Measurements from ENCODE around the gene POLE.

- TF ChIP-seq POLR2A (IDR thresholded peaks at IDR 0.05): no peak
- TF ChIP-seq, protein P1, sequence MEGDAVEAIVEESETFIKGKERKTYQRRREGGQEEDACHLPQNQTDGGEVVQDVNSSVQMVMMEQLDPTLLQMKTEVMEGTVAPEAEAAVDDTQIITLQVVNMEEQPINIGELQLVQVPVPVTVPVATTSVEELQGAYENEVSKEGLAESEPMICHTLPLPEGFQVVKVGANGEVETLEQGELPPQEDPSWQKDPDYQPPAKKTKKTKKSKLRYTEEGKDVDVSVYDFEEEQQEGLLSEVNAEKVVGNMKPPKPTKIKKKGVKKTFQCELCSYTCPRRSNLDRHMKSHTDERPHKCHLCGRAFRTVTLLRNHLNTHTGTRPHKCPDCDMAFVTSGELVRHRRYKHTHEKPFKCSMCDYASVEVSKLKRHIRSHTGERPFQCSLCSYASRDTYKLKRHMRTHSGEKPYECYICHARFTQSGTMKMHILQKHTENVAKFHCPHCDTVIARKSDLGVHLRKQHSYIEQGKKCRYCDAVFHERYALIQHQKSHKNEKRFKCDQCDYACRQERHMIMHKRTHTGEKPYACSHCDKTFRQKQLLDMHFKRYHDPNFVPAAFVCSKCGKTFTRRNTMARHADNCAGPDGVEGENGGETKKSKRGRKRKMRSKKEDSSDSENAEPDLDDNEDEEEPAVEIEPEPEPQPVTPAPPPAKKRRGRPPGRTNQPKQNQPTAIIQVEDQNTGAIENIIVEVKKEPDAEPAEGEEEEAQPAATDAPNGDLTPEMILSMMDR (IDR thresholded peaks at IDR 0.05): no peak
Measured at GRCh38 chr12:132677492-132677891, 9.7 kb downstream of the POLE start.

Data from esophagus squamous epithelium (tissue), 4 donors.